ENCODE data around the gene CDK16.

CDK16 gene

GRCh38 chrX:47209508-47210238 lies 8.8 kb upstream of the CDK16 start:
- DNase-seq = no peak

GRCh38 chrX:47210661-47211425 lies 7.6 kb upstream of the CDK16 start:
- no peak for DNase-seq

- DNase-seq = no peak
These were observed 5.8 kb upstream of the CDK16 start for GRCh38 chrX:47212381-47213293.

GRCh38 chrX:47214435-47215077 lies 3.9 kb upstream of the CDK16 start:
- no peak for DNase-seq

GRCh38 chrX:47215291-47215900 lies 3.1 kb upstream of the CDK16 start:
- no peak for DNase-seq

GRCh38 chrX:47216393-47216925 lies 2.0 kb upstream of the CDK16 start:
- no peak for DNase-seq

- DNase-seq = no peak
These were observed 1.2 kb upstream of the CDK16 start for GRCh38 chrX:47217121-47217851.

GRCh38 chrX:47217852-47218279 lies 615 bp upstream of the CDK16 start:
- peak; percentile 94 to 98 for DNase-seq

GRCh38 chrX:47218920-47219815 lies 687 bp downstream of the CDK16 start:
- no peak for DNase-seq

- no peak for DNase-seq
These were observed 3.3 kb downstream of the CDK16 start for GRCh38 chrX:47221756-47222155.

GRCh38 chrX:47222751-47223350 lies 4.4 kb downstream of the CDK16 start:
- DNase-seq = no peak

- no peak for DNase-seq
These were observed 5.2 kb downstream of the CDK16 start for GRCh38 chrX:47223476-47224250.

GRCh38 chrX:47224266-47224895 lies 5.9 kb downstream of the CDK16 start:
- DNase-seq = no peak

GRCh38 chrX:47224896-47225290 lies 6.4 kb downstream of the CDK16 start:
- no peak for DNase-seq

GRCh38 chrX:47226071-47226470 lies 7.6 kb downstream of the CDK16 start:
- no peak for DNase-seq

GRCh38 chrX:47226531-47227333 lies 8.3 kb downstream of the CDK16 start:
- no peak for DNase-seq

- DNase-seq = no peak
These were observed 8.8 kb downstream of the CDK16 start for GRCh38 chrX:47227334-47227583.
